ENCODE results near the gene MAP4K3.

DNA sequence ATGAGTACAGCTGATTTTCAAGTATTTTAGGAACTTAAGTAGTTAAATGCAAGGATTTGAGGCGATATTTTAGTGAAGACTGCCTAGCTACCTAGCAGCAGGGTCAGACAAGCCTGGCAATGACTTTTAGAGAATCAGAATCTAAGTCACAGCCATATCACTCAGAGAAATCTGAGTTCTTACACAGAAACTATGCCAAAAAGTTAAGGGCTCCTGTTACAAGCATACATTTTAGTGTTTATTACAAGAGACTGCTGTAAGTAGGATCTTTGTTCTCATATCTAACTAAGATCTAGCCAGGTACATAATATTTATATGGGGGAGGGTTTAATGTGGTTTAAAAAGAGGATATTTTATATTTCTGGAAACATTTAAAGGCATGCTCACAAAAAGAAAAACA, 37.5 kb downstream of the MAP4K3 start:
- TF ChIP-seq EZH2 (IDR thresholded peaks at IDR 0.05; ENCODE audit: borderline replicate concordance, insufficient read depth, low read depth, low read length, poor library complexity, severe bottlenecking) = no peak
- TF ChIP-seq, protein P1, sequence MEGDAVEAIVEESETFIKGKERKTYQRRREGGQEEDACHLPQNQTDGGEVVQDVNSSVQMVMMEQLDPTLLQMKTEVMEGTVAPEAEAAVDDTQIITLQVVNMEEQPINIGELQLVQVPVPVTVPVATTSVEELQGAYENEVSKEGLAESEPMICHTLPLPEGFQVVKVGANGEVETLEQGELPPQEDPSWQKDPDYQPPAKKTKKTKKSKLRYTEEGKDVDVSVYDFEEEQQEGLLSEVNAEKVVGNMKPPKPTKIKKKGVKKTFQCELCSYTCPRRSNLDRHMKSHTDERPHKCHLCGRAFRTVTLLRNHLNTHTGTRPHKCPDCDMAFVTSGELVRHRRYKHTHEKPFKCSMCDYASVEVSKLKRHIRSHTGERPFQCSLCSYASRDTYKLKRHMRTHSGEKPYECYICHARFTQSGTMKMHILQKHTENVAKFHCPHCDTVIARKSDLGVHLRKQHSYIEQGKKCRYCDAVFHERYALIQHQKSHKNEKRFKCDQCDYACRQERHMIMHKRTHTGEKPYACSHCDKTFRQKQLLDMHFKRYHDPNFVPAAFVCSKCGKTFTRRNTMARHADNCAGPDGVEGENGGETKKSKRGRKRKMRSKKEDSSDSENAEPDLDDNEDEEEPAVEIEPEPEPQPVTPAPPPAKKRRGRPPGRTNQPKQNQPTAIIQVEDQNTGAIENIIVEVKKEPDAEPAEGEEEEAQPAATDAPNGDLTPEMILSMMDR (IDR thresholded peaks at IDR 0.05) = no peak

All from B cell (primary cell).